Left ventricle myocardium superior (tissue), 1 donor: ENCODE results near the gene DDX56. TPM values are rescaled to one million over a fixed set of nuclear protein-coding genes. Genes with fewer than 3 reads are reported as not detected.

ENCODE experiments used
- ATAC-seq: fragments of 200-7000 bp; cut with Tn5 transposase; one replicate; pipeline ENCODE4 v1.9.1; 2020; ENCODE audit warnings: mild to moderate bottlenecking, moderate library complexity
- DNase-seq: peaks from one replicate; pipeline ENCODE4 v3.0.0-alpha.2; 2020
- intact Hi-C: fragments of 100-400 bp; cut with micrococcal nuclease; formaldehyde crosslinking; loops from one replicate; pipeline ENCODE4 v1.11.0; 2022
- total RNA-seq: library from RNA; stranded (reverse); fragmentation: NEBNext Ultra II Directional; extraction: Animal tissue kit (Norgen Biotek cat#: 25700); gene quantifications from one replicate; pipeline ENCODE4 v1.2.1, GENCODE V29; 2021
- donor health status: DM: no; HTN: yes; CAD: no; lungs with severe emphysema.

DDX56 gene
- total RNA-seq, 1 donor from 2014 or later: 31.6 TPM

GRCh38 chr7:44519546-44519945 lies 54.2 kb downstream of the DDX56 start:
- intact Hi-C loops: no loop called here
- no peak for ATAC-seq
- no peak for DNase-seq

- no peak for ATAC-seq
- DNase-seq: no peak
- intact Hi-C loops: no loop called here
These were observed 54.9 kb downstream of the DDX56 start for GRCh38 chr7:44518761-44519160.

GRCh38 chr7:44517175-44517574 lies 56.5 kb downstream of the DDX56 start:
- DNase-seq (no peak), ATAC-seq (no peak)
- intact Hi-C loops: no loop called here

Other genes with a start within 250 kb of the DDX56 start
- 98.4 TPM for gene CAMK2B, start 248.3 kb downstream of the DDX56 start, total RNA-seq
- gene NUDCD3, start 83.2 kb downstream of the DDX56 start, total RNA-seq: 104 TPM
- gene NPC1L1, start 32.6 kb downstream of the DDX56 start, total RNA-seq: not detected
- gene TMED4, start 8.3 kb upstream of the DDX56 start, total RNA-seq: 56.7 TPM
- gene OGDH, start 32.7 kb upstream of the DDX56 start, total RNA-seq: 701 TPM
- 64.8 TPM for gene ZMIZ2, start 174.9 kb upstream of the DDX56 start, total RNA-seq
- gene PPIA, start 222.8 kb upstream of the DDX56 start, total RNA-seq: 436 TPM